ENCODE data around the gene PMPCA. TPM values are rescaled to one million over a fixed set of nuclear protein-coding genes. Genes with fewer than 3 reads are reported as not detected.

The PMPCA gene
- total and polyA plus RNA-seq, 2 experiments from 2014 or later: 61.3 to 88.2 TPM

- TF ChIP-seq ZNF462 (CRISPR knock-in tag; IDR thresholded peaks at IDR 0.05): no peak
- TF ChIP-seq ZNF114 (CRISPR knock-in tag; IDR thresholded peaks at IDR 0.05): no peak
- no peak for TF ChIP-seq ETS1 (IDR thresholded peaks at IDR 0.05)
- TF ChIP-seq NANOG (IDR thresholded peaks at IDR 0.05; ENCODE audit: borderline replicate concordance): no peak
- no peak for TF ChIP-seq CREB1 (CRISPR knock-in tag; IDR thresholded peaks at IDR 0.05; ENCODE audit: low read depth)
- TF ChIP-seq JUNB (IDR thresholded peaks at IDR 0.05; ENCODE audit: unreplicated experiment): no peak
Observed at GRCh38 chr9:136378170-136379002, 32.1 kb upstream of the PMPCA start (continued).

GRCh38 chr9:136379003-136379287 lies 31.5 kb upstream of the PMPCA start:
- Histone ChIP-seq H4K20me1 (replicated peaks; ENCODE audit: insufficient read depth) (peaks cover 4% of the 10 kb centered on the region; the same call in 1 of the 2 replicates), H3K27ac (ENCODE audit: low read depth) (no peak overlapping the region), H3K36me3 (ENCODE audit: insufficient read depth) (no peaks in the 10 kb centered on the region; the same call in 1 of the 2 replicates), H2AFZ (no peak overlapping the region), H3K4me2 (no peak overlapping the region), H3K9me2 (ENCODE audit: insufficient read depth) (no peaks in the 10 kb centered on the region), H3K79me2 (replicated peaks; ENCODE audit: insufficient read depth) (no peaks in the 10 kb centered on the region), H3K4me3 (no peak overlapping the region), H3K4me1 (ENCODE audit: insufficient read depth) (no peaks in the 10 kb centered on the region), H3F3A (replicated peaks; ENCODE audit: low read depth) (no peaks in the 10 kb centered on the region), H3K27me3 (ENCODE audit: insufficient read depth) (no peaks in the 10 kb centered on the region)
- H3K9me3 Mint-ChIP-seq: no peaks in the 10 kb centered on the region
- peaks cover 3% of the 10 kb centered on the region for H3K27me3 Mint-ChIP-seq (ENCODE audit: insufficient read depth, low read depth, poor library complexity)
- DNase-seq (ENCODE audit: low spot score): no peak
- H3K27ac Mint-ChIP-seq: no peak overlapping the region
- H3K36me3 Mint-ChIP-seq (ENCODE audit: low read depth): peaks cover 20% of the 10 kb centered on the region
- no peaks in the 10 kb centered on the region for H3K4me1 Mint-ChIP-seq
- no peak for ATAC-seq
- H3K4me3 Mint-ChIP-seq: no peak overlapping the region
- no peak for TF ChIP-seq ZNF462 (CRISPR knock-in tag; IDR thresholded peaks at IDR 0.05)
- TF ChIP-seq EZH2phosphoT487 (IDR thresholded peaks at IDR 0.05; ENCODE audit: unreplicated experiment): no peak
- TF ChIP-seq CREB1 (CRISPR knock-in tag; IDR thresholded peaks at IDR 0.05; ENCODE audit: low read depth): no peak
- TF ChIP-seq STAT1 (IDR thresholded peaks at IDR 0.05; ENCODE audit: unreplicated experiment): no peak

All from GM23338 (cell line).